ENCODE data around the gene NUDT9. TPM values are rescaled to one million over a fixed set of nuclear protein-coding genes. Genes with fewer than 3 reads are reported as not detected.

NUDT9 gene
- total and polyA plus RNA-seq, 7 donors: 20.5 to 43.3 (median 33.3) TPM

DNA sequence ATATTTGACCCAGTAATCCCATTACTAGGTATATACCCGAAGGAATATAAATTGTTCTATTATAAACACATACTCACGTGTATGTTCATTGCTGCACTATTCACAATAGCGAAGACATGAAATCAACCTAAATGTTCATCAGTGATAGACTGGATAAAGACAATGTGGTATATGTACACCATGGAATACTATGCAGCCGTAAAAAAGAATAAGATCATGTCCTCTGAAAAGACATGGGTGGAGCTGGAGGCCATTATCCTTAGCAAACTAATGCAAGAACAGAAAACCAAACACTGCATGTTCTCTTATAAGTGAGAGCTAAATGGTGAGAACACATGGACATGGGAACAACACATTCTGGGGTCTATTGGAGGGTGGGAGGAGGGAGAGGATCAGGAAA lies 36.5 kb downstream of the NUDT9 start:
- Histone ChIP-seq H3K27ac (no peak overlapping the region), H3K4me3 (no peak overlapping the region), H3K9me3 (no peaks in the 10 kb centered on the region), H3K27me3 (ENCODE audit: insufficient read depth in 3 of 3, low read length in 2 of 3) (no peaks in the 10 kb centered on the region), H3K4me1 (no peaks in the 10 kb centered on the region), H3K36me3 (ENCODE audit: insufficient read depth in 1 of 2, low read depth in 1 of 2) (peaks cover 3 to 42% of the 10 kb centered on the region in 2 donors)
- TF ChIP-seq, protein P1, sequence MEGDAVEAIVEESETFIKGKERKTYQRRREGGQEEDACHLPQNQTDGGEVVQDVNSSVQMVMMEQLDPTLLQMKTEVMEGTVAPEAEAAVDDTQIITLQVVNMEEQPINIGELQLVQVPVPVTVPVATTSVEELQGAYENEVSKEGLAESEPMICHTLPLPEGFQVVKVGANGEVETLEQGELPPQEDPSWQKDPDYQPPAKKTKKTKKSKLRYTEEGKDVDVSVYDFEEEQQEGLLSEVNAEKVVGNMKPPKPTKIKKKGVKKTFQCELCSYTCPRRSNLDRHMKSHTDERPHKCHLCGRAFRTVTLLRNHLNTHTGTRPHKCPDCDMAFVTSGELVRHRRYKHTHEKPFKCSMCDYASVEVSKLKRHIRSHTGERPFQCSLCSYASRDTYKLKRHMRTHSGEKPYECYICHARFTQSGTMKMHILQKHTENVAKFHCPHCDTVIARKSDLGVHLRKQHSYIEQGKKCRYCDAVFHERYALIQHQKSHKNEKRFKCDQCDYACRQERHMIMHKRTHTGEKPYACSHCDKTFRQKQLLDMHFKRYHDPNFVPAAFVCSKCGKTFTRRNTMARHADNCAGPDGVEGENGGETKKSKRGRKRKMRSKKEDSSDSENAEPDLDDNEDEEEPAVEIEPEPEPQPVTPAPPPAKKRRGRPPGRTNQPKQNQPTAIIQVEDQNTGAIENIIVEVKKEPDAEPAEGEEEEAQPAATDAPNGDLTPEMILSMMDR (IDR thresholded peaks at IDR 0.05): no peak
- WGBS, 3 donors: 97 to 98% (median 98%) methylated on average over 4 of the region's 4 CpGs
- ATAC-seq: no peak
- DNase-seq: no peak
- intact Hi-C loops (cut with DNase I): loop anchor here in 1 of 2 donors (10.0 kb wide), 1 partner anchor 194 kb away; no protein-coding TSS in a partner anchor

DNA sequence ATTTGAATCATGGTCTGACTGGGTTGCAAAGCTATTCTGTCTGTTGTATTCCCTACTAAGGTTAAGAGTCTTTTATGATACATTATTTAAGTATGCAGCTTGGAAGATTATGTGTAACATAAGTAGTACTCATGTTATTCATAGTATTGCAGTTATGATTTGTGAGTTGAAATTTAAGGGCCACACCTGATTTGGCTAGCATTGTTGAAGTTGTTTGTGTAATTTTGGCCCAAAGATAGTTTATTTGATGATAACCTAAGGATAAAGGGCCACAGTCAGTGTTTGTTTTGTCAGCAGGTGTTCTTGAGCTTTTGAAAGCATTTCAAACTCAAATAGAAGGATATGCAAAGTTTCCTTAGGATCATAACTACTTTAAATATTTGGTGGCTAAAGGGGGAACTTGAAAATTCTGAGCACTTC lies 38.9 kb downstream of the NUDT9 start:
- no peak for DNase-seq
- H3K36me3 ChIP-seq (ENCODE audit: insufficient read depth in 1 of 2, low read depth in 1 of 2): peaks cover 2 to 18% of the 10 kb centered on the region in 2 donors
- H3K4me1 ChIP-seq: no peaks in the 10 kb centered on the region
- TF ChIP-seq, protein P1 (IDR thresholded peaks at IDR 0.05): no peak
- no peaks in the 10 kb centered on the region for H3K9me3 ChIP-seq
- ATAC-seq: no peak
- intact Hi-C loops (cut with DNase I): loop anchor here in 1 of 2 donors (10.0 kb wide), 1 partner anchor 196 kb away; no protein-coding TSS in a partner anchor
- no peaks in the 10 kb centered on the region for H3K27me3 ChIP-seq (ENCODE audit: insufficient read depth in 3 of 3, low read length in 2 of 3)
- no peak overlapping the region for H3K4me3 ChIP-seq
- H3K27ac ChIP-seq: no peak overlapping the region

DNA sequence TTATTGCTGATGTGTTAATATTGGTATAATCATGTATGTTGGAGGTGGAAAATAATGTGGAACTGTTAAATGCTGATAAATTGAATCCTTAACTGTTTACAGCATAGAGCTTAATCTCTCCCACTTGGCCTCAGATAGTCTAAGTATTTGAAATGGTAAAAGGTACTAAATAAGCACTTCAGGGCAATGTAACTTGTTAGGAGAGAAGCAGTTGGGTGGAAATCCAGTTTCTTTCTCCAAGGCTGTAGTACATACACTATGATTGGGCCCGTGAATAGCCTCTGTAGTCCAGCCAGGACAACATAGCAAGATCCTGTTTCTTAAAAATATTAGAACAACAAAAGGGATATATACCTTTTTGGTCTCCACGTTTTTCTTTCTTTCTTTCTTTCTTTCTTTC lies 39.7 kb downstream of the NUDT9 start:
- H3K27me3 ChIP-seq (ENCODE audit: insufficient read depth in 3 of 3, low read length in 2 of 3): no peaks in the 10 kb centered on the region
- H3K36me3 ChIP-seq (ENCODE audit: insufficient read depth in 1 of 2, low read depth in 1 of 2): peaks cover 0 to 16% of the 10 kb centered on the region in 2 donors
- 82 to 84% (median 83%) methylated on average over 2 of the region's 2 CpGs for WGBS, 3 donors
- intact Hi-C loops (cut with DNase I): loop anchor here in 1 of 2 donors (10.0 kb wide), 1 partner anchor 197 kb away; no protein-coding TSS in a partner anchor
- no peak for ATAC-seq
- H3K4me1 ChIP-seq: no peaks in the 10 kb centered on the region
- H3K27ac ChIP-seq: no peak overlapping the region
- TF ChIP-seq, protein P1 (IDR thresholded peaks at IDR 0.05): no peak
- no peak for DNase-seq
- no peaks in the 10 kb centered on the region for H3K9me3 ChIP-seq
- H3K4me3 ChIP-seq: no peak overlapping the region

DNA sequence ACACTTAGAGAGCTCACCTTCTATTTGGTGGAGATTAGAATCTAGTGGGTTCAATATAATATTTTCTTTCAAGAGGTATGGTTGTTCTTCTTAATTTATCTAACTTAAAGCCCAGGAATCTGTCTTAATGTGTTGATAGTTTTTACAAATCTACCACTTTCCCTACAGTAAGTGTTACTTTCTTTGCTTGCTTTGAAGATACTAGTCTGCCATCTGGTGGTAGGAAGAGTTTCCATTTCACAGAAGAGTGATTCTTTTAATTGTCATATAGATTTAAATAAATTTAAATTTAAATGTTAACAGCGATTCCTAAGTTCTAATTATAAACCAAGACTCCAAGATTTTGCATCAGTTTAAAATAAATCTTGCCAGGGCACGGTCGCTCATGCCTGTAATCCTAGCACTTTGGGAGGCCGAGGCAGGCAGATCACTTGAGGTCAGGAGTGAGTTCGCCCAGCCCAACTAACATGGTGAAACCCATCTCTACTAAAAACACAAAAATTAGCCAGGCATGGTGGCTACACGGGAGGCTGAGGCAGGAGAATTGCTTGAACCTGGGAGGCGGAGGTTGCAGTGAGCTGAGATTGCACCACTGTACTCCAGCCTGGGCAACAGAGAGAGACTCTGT lies 43.5 kb downstream of the NUDT9 start:
- Histone ChIP-seq H3K4me1 (no peaks in the 10 kb centered on the region), H3K4me3 (no peak overlapping the region), H3K36me3 (ENCODE audit: insufficient read depth in 1 of 2, low read depth in 1 of 2) (no peaks in the 10 kb centered on the region), H3K27ac (no peak overlapping the region), H3K9me3 (no peaks in the 10 kb centered on the region), H3K27me3 (ENCODE audit: insufficient read depth in 3 of 3, low read length in 2 of 3) (no peaks in the 10 kb centered on the region)
- DNase-seq (no peak), ATAC-seq (peak in 1 of 4 donors; percentile 79)
- WGBS, 3 donors: 32 to 59% (median 38%) methylated on average over 7 of the region's 7 CpGs
- TF ChIP-seq, protein P1 (IDR thresholded peaks at IDR 0.05): peak; percentile 68
- intact Hi-C loops (cut with DNase I): loop anchor here (5.0 to 10.0 kb wide), 3 partner anchors 89 to 201 kb away; no protein-coding TSS in a partner anchor
